ENCODE results near the gene INAFM1. TPM values are rescaled to one million over a fixed set of nuclear protein-coding genes. Genes with fewer than 3 reads are reported as not detected.

Gene INAFM1
- total RNA-seq, 4 donors from 2014 or later = 6.1 to 23.9 (median 12.8) TPM

DNA sequence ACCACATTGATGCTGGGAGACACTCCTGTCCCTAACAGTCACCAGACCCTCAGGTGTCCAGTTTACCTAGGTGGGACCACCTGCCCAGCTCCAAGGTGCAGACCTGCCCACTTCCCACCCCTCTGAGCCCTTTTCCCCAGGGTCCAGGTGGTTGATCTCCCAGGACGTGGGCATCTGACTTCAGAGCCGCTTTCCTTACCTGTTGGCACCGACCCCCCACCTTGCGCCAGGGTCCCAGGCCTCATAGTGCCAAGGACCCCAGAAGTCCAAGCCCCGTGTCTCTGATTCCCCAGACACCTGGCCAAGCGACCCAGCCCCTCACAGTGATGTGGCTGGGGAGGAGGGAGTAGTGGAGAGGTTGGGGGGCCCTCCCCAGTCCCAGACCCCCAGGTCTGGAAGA lies 34.1 kb upstream of the INAFM1 start:
- Histone ChIP-seq H3K27ac (peak overlapping the region in 1 of 4 donors; percentile 40), H3K36me3 (no peaks in the 10 kb centered on the region), H3K9me3 (no peaks in the 10 kb centered on the region), H3K4me1 (peaks cover 0 to 44% (median 20%) of the 10 kb centered on the region in 4 donors), H3K4me3 (no peak overlapping the region), H3K27me3 (no peaks in the 10 kb centered on the region)
- no peak for DNase-seq
- TF ChIP-seq POLR2A (IDR thresholded peaks at IDR 0.05) = no peak
- TF ChIP-seq, protein P1, sequence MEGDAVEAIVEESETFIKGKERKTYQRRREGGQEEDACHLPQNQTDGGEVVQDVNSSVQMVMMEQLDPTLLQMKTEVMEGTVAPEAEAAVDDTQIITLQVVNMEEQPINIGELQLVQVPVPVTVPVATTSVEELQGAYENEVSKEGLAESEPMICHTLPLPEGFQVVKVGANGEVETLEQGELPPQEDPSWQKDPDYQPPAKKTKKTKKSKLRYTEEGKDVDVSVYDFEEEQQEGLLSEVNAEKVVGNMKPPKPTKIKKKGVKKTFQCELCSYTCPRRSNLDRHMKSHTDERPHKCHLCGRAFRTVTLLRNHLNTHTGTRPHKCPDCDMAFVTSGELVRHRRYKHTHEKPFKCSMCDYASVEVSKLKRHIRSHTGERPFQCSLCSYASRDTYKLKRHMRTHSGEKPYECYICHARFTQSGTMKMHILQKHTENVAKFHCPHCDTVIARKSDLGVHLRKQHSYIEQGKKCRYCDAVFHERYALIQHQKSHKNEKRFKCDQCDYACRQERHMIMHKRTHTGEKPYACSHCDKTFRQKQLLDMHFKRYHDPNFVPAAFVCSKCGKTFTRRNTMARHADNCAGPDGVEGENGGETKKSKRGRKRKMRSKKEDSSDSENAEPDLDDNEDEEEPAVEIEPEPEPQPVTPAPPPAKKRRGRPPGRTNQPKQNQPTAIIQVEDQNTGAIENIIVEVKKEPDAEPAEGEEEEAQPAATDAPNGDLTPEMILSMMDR (IDR thresholded peaks at IDR 0.05) = no peak

DNA sequence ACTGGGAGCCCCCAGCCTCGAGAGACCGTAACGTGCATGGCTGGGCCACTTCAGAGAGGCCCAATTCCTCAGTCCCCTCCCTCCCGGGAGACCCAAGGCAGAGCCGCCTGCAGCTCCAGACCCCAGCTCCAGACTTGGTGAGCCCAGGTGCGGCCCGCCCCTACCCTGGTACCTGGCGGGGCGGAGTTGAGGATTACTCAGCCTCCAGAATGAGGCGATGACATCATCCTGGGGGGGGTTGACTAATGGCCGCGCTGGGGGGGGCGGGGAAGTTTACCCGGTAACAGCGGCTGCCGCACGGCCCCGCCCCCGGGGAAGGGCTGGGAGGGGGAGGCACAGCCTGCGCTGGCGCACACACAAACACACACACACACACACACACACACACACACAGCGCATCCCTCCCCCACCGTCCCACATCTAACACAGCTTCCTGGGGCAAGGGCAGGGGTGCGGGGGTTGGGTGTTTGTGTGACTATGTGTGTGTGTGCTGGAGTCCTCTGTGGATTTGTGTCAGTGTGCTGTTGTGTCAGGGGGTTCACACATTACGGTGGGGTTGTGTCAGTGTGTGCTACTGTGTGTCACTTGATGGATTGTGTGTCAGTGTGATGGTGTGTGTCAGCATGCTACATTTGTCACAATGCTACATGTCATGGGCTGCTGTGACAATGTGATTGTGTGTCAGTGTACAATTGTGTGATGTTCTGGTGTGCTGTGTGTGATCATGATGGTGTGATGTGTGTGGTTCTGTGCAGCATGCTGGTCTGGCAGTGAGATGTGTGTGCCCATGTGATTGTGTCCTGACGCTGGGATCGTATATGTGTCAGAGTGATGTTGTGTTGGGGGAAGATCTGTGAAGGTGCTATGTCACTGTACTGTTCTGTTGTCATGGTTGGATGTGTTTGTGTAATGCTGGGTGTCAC lies 33.4 kb upstream of the INAFM1 start:
- no peaks in the 10 kb centered on the region for H3K9me3 ChIP-seq
- TF ChIP-seq, protein P1 (IDR thresholded peaks at IDR 0.05) = no peak
- TF ChIP-seq POLR2A (IDR thresholded peaks at IDR 0.05) = no peak
- no peaks in the 10 kb centered on the region for H3K27me3 ChIP-seq
- H3K36me3 ChIP-seq = no peaks in the 10 kb centered on the region
- DNase-seq = peak; percentile 76 to 91 (median 85)
- peak overlapping the region in 2 of 4 donors; percentile 9 to 40 for H3K27ac ChIP-seq
- H3K4me1 ChIP-seq = peaks cover 0 to 44% (median 20%) of the 10 kb centered on the region in 4 donors
- H3K4me3 ChIP-seq = peak overlapping the region in 2 of 4 donors; percentile 1 to 14

DNA sequence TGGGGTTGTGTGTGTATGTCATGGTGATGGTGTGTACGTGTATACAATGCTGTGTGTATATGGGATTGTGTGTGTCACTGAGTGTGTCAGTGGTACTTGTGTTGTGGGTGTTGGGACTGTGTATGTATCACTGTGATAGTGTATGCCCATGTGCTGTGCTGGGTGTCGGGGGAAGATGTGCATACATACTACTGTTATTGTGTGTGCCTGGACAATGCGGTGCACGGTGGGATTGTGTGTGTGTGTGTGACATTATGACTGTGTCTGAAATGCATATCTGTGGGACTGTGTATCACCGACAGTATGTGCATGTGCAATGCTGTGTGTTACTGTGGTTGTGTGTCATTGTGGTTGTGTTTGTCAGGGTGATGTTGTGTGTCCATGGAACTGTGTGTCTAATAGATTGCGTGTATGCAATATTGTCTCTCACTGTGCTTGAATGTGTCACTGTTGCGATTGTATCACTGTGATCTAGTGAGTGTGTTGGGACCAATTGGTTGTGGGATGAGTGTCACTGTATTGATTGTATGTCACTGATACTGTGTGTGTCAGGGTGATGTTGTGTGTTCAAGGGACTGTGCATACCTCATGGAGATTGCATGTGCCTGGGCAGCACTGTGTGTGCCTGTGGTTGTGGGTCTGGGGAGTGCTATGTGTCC lies 32.6 kb upstream of the INAFM1 start:
- TF ChIP-seq, protein P1 (IDR thresholded peaks at IDR 0.05) = no peak
- no peak for TF ChIP-seq POLR2A (IDR thresholded peaks at IDR 0.05)
- peak overlapping the region in 2 of 4 donors; percentile 64 to 67 for H3K27ac ChIP-seq
- H3K4me3 ChIP-seq = no peak overlapping the region
- no peaks in the 10 kb centered on the region for H3K9me3 ChIP-seq
- DNase-seq = no peak
- H3K27me3 ChIP-seq = no peaks in the 10 kb centered on the region
- no peaks in the 10 kb centered on the region for H3K36me3 ChIP-seq
- peaks cover 0 to 44% (median 20%) of the 10 kb centered on the region in 4 donors for H3K4me1 ChIP-seq

DNA sequence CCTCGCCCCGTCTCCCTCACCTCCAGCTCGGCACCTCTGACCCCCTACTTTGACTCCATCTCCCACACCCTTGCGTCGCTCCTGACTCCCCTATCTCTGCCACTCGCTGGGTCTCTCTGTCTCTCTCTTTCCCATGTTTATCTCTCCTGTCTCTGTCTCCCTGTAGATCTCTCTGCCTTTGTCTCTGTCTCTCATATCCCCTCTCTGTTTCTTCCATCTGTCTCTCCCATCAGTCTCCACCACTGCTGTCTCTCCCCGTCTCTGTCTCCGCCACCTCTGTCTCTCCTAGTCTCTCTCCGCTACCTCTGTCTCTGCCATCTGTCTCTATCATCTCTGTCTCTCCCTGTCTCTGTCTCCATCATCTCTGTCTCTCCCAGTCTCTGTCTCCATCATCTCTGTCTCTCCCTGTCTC lies 31.3 kb upstream of the INAFM1 start:
- Histone ChIP-seq H3K4me3 (peak overlapping the region in 3 of 4 donors; percentile 18 to 48 (median 31)), H3K4me1 (peaks cover 0 to 44% (median 20%) of the 10 kb centered on the region in 4 donors)

More for the DNA sequence above, 31.3 kb upstream of the INAFM1 start:
- Histone ChIP-seq H3K27me3 (no peaks in the 10 kb centered on the region), H3K9me3 (no peaks in the 10 kb centered on the region), H3K27ac (peak overlapping the region; percentile 11 to 67 (median 48)), H3K36me3 (no peaks in the 10 kb centered on the region)
- no peak for TF ChIP-seq POLR2A (IDR thresholded peaks at IDR 0.05)
- TF ChIP-seq, protein P1 (IDR thresholded peaks at IDR 0.05) = no peak
- no peak for DNase-seq

Measured in Peyer's patch (tissue), 4 donors.